HepG2 (cell line): ENCODE data around the gene FN1. TPM values are rescaled to one million over a fixed set of nuclear protein-coding genes. Genes with fewer than 3 reads are reported as not detected.

ENCODE experiments used
- KLF11 ChIP-seq: IDR thresholded peaks from 2 replicates; pipeline ENCODE4 v1.6.1; 2016; ENCODE audit warnings: missing compliant biosample characterization
- MEIS1 ChIP-seq: sonication (generic); formaldehyde crosslinking; IDR thresholded peaks from 2 replicates; pipeline ENCODE4 v1.9.0; 2021; ENCODE audit warnings: mild to moderate bottlenecking, missing genetic modification reagents, moderate library complexity, borderline replicate concordance
- PBX3 ChIP-seq: sonication (generic); formaldehyde crosslinking; IDR thresholded peaks from 2 replicates; pipeline ENCODE4 v1.8.1; 2023; ENCODE audit warnings: missing genetic modification reagents, inconsistent platforms, borderline replicate concordance
- SKIL ChIP-seq: sonication (generic); formaldehyde crosslinking; IDR thresholded peaks from 2 replicates; pipeline ENCODE4 v1.8.0; 2022; ENCODE audit warnings: missing genetic modification reagents, mild to moderate bottlenecking, moderate library complexity, borderline replicate concordance
- SP4 ChIP-seq: sonication (generic); formaldehyde crosslinking; IDR thresholded peaks from 2 replicates; pipeline ENCODE4 v1.8.1; 2023; ENCODE audit warnings: mild to moderate bottlenecking, missing genetic modification reagents
- TIGD3 ChIP-seq: sonication (generic); formaldehyde crosslinking; IDR thresholded peaks from 2 replicates; pipeline ENCODE4 v1.5.1; 2020; ENCODE audit warnings: mild to moderate bottlenecking, missing genetic modification reagents, borderline replicate concordance
- ZBTB49 ChIP-seq: sonication (generic); formaldehyde crosslinking; IDR thresholded peaks from 2 replicates; pipeline ENCODE4 v1.4.0; 2020; ENCODE audit warnings: missing genetic modification reagents, borderline replicate concordance
- ZNF143 ChIP-seq: sonication (generic); formaldehyde crosslinking; IDR thresholded peaks from 2 replicates; pipeline ENCODE4 v1.4.0; 2020; ENCODE audit warnings: missing genetic modification reagents
- ZNF274 ChIP-seq: sonication (generic); formaldehyde crosslinking; IDR thresholded peaks from 2 replicates; pipeline ENCODE4 v1.5.1; 2020; ENCODE audit warnings: mild to moderate bottlenecking, missing genetic modification reagents
- ZNF281 ChIP-seq: sonication (generic); formaldehyde crosslinking; IDR thresholded peaks from 2 replicates; pipeline ENCODE4 v1.4.0; 2020; ENCODE audit warnings: missing genetic modification reagents, borderline replicate concordance
- ZNF326 ChIP-seq: sonication (generic); formaldehyde crosslinking; IDR thresholded peaks from 2 replicates; pipeline ENCODE4 v1.4.0; 2020; ENCODE audit warnings: missing genetic modification reagents, borderline replicate concordance
- ZNF329 ChIP-seq: sonication (generic); formaldehyde crosslinking; IDR thresholded peaks from 2 replicates; pipeline ENCODE4 v1.9.0; 2021; ENCODE audit warnings: low read depth, mild to moderate bottlenecking, missing genetic modification reagents
- ZNF362 ChIP-seq: sonication (generic); formaldehyde crosslinking; IDR thresholded peaks from 2 replicates; pipeline ENCODE4 v1.4.0; 2020; ENCODE audit warnings: missing genetic modification reagents, mild to moderate bottlenecking, borderline replicate concordance
- ZNF512 ChIP-seq: sonication (generic); formaldehyde crosslinking; IDR thresholded peaks from 2 replicates; pipeline ENCODE4 v1.4.0; 2020; ENCODE audit warnings: mild to moderate bottlenecking, missing genetic modification reagents
- polyA plus RNA-seq, 8 experiments: library from polyadenylated mRNA; depleted of rRNA in 3 of 8; stranded (reverse) in 7 of 8; unstranded in 1 of 8; fragments of >200 nt; fragmentation: Illumina TruSeq in 4 of 8; extraction: Trizol in 4 of 8; gene quantifications; 2 replicates each; pipeline versions ENCODE4 v1.2.1 to v1.2.3, GENCODE V29; 2011 to 2016; ENCODE audit warnings: low read depth in 4 of 8, missing spikeins in 1 of 8, mixed read lengths in 1 of 8; ENCODE audit not compliant: insufficient read depth in 1 of 8
- total RNA-seq, 5 experiments: library from RNA; depleted of rRNA; stranded (reverse); fragments of >200 nt; fragmentation: Illumina TruSeq; extraction: Trizol; gene quantifications; 2 replicates each; pipeline ENCODE4 v1.2.3, GENCODE V29; 2016; ENCODE audit warnings: low read depth in 1 of 5

The FN1 gene
- total and polyA plus RNA-seq, 2 of the 13 experiments (the other 11 are each of a cell fraction or from before 2014, with no cell fraction given), result 1,847 to 6,471 TPM

GRCh38 chr2:215479536-215480240, 43.8 kb upstream of the FN1 start (continued):
- TF ChIP-seq PBX3 (CRISPR knock-in tag) (no peak), SP4 (CRISPR knock-in tag) (no peak), TIGD3 (no peak), ZNF326 (CRISPR knock-in tag) (no peak), ZNF143 (no peak), ZNF329 (CRISPR knock-in tag) (no peak), KLF11 (peak; percentile 77; the same call in 1 of the 2 replicates), MEIS1 (CRISPR knock-in tag) (peak; percentile 87; the same call in 1 of the 2 replicates), ZNF281 (CRISPR knock-in tag) (0 out of 2 replicates have a peak, but pooled peaks have one; percentile 15), ZBTB49 (CRISPR knock-in tag) (no peak), ZNF362 (0 out of 2 replicates have a peak, but pooled peaks have one; percentile 33), SKIL (0 out of 2 replicates have a peak, but pooled peaks have one; percentile 25), ZNF274 (CRISPR knock-in tag) (no peak), ZNF512 (no peak)
